ENCODE data around the gene NCOA1.
"Not testable (repeated sequence)": the region's sequence is repeated elsewhere in the genome, so short reads cannot be mapped to it uniquely, and the experiment has no call there.

The NCOA1 gene

DNA sequence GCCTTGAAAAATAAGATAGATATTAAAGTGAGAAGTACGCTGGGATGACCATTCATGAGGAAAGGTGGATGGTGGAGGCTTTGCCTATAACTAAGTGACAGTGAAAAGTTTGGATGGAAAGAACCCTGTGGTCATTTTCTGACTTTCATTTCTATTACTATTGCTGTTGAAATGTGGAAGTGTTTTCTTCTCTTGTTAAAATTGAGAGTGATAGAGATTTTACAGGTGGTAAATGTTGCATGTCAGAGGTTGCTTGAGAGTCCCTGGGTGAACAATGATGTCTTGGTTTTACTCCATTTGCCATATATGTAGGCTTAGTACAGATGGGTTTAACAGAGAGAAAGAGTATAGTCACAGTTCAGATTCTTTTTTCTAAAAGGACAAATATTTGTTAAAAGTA lies 18.4 kb downstream of the NCOA1 start:
- DNase-seq: no peak

DNA sequence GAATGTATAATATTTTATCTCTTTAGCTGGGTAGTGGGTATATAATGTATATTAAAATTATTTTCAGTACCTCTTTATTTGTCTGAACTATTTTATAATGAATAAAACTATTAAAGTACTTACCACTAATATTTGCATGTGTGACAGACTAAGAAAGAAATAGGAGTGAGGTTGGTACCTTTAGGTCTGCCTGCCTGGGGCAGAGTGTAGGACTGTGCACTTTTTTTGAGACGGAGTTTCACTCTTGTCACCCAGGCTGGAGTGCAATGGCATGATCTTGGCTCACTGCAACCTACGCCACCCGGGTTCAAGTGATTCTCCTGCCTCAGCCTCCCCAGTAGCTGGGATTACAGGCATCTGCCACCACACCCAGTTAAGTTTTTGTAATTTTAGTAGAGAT lies 18.8 kb downstream of the NCOA1 start:
- DNase-seq: no peak

DNA sequence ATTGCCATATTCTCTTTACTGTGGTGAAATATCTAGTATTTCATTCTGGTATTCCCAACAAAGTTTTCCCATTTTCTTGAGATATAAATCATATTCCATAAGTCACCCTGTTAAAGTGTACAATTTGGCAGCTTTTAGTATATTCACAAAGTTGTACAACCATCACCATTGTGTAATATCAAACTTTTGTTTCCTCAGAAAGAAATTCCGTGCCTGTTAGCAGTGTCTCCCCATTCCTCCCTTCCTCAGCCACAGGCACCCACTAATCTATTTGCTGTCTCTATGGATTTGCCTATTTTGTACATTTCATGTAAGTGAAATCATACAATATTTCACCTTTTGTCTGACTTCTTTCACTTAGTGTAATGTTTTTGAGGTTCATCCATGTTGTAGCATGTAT lies 19.7 kb downstream of the NCOA1 start:
- no peak for DNase-seq

DNA sequence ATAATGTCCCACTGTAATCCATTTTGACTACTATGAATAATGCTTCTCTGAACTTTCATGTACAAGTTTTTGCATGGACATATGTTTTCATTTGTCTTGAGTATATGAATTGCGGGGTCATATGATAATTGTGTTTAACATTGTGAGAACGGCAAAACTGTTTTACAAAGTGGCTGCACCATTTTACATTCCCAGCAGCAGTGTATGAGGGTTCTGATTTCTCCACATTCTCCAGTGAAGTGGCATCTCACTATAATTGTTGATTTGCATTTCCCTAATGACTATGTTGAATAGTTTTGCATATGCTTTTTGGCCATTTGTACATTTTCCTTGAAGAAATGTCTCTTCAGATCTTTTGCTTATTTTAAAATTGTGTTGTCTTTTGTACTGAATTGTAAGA lies 20.1 kb downstream of the NCOA1 start:
- no peak for DNase-seq

DNA sequence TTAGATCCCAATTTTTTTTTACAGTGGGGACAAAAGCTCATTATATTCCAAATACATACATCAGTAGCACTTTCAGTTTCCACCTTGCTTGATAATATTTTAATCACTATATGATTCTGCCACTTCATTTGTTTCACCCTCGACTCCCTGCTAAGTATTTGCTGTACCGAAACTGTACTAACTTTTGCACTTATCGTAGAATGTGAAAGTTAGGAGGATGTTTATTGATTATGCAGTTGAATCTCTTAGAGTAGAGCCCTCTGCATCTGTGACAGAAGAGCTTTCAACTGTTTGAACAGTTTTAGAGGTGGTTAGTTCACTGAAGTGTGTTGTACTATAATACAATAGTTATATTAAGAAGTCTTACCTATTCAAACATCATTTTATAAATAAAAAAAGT lies 20.8 kb downstream of the NCOA1 start:
- no peak for DNase-seq

DNA sequence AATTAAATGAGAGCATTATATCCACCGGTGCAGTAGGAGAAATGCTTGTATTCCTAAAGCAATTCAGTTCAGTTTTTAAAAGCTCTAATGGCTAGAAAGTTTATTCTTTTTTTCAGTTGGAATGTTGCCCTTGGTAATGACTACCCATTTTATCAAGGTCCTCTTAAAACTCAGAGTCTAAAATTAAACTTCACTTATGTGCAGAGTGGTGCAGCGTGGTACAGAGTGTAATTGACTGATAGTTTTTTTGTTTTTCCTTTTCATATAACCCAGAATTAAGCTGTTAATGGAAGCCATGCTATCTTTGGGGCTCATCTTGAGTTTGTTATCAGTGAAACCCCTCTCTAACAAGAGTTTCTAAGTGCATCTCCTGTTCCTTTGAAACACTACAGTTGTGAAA lies 21.4 kb downstream of the NCOA1 start:
- no peak for DNase-seq

DNA sequence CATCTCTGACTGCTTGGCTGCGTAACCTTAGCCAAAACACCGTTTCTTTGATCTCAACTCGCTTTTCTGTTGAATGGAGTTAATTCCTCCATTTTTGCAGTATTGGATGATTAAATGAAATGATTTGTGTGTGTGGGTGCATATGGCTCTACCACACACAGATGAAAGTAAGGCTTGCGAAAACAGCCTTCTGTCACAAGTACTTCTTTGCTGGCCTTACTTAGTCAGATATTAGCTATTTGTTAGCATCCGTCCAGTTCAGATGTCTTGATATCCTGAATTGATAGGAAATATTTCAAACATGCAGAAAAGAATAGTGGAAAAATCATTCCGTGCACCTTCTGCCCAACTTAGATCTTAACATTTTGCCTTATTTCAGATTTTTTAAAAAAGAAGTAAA lies 21.8 kb downstream of the NCOA1 start:
- no peak for DNase-seq

DNA sequence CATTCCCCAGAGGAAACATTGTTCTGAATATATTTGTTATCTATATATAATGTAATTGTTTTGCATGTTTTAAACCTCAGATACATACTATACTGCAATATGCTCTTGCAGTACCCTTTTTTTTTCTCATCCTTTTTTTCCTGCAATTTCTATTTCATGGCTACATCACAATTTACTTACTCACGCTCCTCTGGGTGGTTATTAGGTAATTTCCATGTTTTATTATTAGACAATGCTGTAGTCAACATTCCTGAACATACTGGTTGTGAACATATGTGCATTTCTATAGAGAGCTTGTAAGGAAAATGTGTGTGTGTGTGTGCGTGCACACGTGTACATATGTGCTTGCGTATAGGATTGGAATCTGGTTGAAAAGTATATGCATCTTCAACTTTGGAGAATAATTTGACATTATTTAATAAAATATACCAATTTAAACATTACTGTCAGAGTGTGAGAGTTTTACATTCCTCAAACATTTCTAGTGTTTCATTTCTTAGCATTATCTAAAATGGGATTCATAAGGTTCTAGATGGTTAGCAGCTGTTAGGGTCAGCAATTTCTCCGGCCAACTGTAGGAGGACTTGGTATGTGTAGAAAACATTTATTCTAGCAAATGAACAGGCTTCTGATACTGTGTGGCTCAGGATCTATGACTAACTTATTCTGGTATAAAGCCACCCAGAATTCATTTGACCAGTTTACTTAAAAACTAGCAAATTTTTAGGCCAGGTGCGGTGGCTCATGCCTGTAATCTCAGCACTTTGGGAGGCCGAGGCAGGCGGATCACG lies 22.4 kb downstream of the NCOA1 start:
- no peak for DNase-seq

DNA sequence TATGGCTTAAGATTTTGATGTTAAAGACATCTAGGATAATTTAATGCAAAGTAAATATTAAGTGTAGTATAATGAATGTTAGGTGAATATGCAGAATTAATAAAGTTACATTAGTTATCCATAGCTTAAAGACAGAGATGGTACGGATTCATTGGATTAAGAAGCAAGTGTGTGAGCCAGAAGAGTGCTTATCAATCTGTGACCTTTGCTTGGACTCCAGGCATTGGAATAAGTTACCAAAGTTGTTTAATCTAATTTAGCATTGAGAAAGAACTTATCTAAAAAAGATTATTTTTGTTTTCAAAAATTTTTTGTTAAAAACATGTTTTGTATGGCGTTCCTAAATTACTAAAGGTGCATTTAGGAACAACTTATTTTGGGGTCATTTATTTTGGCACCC lies 23.8 kb downstream of the NCOA1 start:
- DNase-seq: no peak

DNA sequence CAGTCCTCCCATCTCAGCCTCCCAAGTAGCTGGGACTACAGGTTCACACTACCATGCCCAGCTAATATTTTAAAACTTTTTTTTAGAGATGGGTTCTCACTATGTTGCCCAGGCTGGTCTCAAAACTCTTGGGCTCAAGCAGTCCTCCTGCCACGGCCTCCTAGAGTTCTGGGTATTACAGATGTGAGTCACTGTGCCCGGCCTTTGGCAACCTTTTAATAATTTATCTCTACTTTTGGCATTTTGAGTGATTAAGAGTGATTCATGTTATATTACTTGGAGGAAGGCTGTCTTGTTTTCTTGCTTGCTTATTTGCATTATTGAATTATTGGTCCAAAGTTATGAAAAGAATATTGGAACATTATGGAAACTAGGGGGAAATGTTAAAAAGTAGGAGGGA lies 24.3 kb downstream of the NCOA1 start:
- no peak for DNase-seq

DNA sequence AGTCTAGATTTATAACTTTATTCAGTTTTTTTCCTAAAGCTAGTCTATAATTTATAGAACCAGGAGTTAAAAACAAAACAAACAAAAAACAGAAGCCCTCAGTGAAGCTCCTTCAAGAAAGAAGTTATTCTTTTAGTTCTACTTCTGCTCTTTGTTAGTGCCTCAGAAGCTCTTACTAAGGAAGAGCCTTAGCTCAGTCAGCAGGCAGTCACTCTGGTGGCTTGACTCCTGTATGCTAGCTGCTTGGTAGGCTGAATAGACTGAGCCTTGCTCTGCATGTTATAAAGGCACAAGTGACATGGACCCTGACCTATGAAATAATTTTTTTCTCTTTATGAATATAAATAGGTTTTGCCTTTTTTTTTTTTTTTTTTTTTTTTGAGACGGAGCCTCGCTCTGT lies 24.8 kb downstream of the NCOA1 start:
- no peak for DNase-seq

DNA sequence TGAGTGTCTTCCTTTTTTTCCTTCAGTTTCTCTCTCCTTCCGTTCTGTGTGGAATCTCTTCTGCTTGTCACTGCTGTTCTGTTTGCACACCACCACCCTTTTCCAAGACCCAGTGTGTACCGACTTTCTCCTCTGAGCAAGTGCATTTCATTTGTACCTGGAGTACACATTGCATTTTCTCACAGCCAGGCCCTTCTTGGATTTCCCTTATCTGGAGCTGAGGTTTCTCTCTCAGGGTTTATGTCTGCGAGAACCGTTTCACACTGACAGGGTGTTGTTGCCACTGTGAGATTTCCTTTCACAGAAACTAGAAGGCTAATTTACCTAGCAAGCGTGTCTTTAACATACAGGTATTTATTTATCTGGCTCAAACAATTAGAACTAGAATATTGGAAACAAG lies 26.2 kb downstream of the NCOA1 start:
- no peak for DNase-seq

DNA sequence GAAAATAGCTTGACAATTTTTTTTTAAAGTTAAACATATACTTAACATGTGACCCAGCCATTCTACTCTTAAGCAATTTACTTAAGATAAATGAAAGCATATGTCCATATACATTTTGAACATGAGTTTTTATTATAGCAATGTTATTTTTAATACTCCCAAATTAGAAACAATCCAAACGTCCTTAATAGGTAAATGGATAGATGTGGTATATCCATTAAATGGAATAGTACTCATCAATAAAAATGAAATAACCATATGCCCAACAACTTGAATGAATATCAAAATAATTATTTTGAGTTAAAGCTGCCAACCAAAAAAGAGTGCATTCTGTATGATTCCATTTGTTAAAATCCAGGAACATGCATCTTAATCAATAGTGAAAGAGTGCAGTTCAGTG lies 29.1 kb downstream of the NCOA1 start:
- no peak for DNase-seq

DNA sequence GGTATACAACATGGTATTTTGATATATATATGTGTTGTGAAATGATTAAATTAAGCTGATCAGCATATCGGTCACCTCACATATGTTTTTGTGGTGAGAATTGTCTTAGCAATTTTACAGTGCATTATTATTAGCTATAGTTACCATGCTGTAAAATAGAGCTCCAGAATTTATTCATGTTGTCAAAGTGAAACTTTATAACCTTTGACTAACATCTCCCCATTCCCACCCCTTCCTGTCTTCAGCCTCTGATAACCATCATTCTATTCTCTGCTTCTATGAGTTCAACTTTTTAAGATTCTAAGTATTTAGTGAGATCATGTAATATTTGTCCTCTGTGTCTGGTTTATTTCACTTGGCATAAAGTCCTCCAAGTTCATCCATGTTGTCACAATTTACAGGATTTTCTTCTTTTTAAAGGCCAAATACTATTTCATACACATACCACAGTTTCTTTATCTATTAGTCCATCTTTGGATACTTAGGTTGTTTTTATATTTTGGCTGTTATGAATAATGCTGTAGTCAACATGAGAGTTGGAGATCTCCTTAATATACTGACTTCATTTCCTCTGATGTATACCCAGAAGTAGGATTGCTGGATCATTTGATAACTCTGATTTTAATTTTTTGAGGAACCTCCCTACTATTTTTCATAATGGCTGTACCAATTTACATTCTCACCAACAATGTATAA lies 30.3 kb downstream of the NCOA1 start:
- no peak for DNase-seq

DNA sequence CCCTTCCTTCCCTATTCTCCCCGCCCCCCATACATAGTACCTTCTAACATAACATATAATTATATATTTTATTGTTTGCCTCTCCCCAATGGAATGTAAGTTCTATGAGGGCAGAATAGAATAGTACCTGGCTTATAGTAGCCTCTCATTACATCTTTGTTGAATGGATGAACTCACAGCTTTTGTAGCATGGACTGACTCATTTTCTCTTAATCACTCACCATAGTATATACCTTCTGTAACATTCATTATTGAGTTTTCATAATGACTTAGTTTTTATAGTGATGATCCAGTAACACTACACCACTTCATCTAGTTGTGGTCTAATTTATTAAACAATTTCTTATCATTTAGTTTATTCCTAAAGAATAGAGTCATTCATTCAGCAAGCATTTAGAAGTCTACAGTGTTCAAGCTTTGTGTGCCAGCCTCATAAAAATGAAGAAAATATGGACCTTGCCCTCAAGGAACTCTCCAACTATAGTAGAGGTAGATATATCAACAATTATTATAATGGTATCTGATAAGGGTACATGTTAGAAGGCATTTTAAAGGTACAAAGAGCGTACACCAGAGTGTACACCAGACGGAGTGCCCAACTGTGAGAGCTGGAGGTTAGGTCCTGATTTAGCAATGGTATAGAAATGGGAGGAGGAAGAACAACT lies 31.1 kb downstream of the NCOA1 start:
- DNase-seq: no peak

DNA sequence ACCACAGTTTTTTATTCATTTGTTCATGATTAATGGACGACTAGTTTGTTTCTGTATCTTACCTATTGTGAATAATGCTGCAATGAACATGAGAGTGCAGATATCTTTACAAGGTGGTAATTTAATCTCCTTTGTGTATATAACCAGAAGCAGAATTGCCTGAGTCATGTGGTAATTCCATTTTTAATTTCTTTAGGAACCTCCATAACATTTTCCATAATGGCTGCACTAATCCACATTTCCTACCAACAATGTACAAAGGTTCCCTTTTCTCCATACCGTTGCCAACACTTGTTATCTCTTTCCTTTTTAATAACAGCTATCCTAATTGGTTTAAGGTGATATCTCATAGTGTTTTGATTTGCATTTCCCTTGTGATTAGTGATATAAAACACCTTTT lies 36.5 kb downstream of the NCOA1 start:
- DNase-seq: no peak

DNA sequence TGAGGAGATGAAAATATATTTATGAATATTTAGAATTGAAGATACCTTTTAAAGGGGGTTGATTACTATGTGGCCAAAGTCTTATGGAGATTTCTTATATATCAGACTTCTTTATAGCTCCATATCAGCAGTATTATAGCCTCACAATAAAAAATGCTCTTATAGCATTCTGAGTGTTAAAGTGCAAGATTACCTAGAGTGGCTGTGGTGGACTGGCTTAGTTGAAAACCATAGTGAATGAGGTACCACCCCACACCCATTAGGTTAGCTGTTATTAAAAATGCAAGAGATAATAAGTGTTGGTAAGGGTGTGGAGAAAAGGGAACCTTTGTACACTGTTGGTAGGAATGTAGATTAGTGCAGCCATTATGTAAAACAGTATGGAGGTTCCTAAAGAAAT lies 39.7 kb downstream of the NCOA1 start:
- no peak for DNase-seq

DNA sequence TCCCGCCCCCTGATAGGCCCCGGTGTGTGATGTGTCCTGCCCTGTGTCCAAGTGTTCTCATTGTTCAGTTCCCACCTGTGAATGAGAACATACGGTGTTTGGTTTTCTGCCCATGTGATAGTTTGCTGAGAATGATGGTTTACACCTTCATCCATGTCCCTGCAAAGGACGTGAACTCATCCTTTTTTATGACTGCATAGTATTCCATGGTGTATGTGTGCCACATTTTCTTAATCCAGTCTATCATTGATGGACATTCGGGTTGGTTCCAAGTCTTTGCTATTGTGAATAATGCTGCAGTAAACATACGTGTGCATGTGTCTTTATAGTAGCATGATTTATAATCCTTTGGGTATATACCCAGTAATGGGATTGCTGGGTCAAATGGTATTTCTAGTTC lies 40.6 kb downstream of the NCOA1 start:
- not testable (repeated sequence) for DNase-seq

DNA sequence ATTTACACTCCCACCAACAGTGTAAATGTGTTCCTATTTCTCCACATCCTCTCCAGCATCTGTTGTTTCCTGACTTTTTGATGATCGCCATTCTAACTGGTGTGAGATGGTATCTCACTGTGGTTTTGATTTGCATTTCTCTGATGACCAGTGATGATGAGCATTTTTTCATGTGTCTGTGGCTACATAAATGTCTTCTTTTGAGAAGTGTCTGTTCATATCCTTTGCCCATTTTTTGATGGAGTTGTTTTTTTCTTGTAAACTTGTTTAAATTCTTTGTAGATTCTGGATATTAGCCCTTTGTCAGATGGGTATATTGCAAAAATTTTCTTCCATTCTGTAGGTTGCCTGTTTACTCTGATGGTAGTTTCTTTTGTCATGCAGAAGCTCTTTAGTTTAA lies 41.0 kb downstream of the NCOA1 start:
- not testable (repeated sequence) for DNase-seq

DNA sequence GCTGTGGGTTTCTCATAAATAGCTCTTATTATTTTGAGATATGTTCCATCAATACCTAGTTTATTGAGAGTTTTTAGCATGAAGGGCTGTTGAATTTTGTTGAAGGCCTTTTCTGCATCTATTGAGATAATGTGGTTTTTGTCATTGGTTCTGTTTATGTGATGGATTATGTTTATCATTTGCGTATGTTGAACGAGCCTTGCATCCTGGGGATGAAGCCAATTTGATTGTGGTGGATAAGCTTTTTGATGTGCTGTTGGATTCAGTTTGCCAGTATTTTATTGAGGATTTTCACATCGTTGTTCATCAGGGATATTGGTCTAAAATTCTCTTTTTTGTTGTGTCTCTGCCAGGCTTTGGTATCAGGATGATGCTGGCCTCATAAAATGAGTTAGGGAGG lies 42.5 kb downstream of the NCOA1 start:
- DNase-seq: not testable (repeated sequence)

DNA sequence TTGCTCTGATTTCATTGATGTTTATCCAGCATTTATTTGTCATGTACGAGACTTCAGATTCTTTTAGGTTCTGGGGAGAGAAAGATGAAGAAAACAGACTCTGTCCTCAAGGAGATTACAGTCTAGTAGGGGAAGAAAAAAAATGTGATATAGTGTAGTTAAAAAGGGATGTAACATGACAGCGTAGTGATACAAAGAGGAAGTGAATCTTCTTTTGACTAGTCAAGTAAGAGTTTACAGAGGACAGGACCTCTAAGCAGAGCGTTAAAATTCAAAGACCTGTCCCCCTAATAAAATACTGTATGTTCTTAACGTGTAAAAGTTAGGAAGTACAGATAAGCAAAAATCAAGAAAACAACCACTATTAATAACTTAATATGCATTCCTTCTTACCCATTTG lies 47.7 kb downstream of the NCOA1 start:
- no peak for DNase-seq

DNA sequence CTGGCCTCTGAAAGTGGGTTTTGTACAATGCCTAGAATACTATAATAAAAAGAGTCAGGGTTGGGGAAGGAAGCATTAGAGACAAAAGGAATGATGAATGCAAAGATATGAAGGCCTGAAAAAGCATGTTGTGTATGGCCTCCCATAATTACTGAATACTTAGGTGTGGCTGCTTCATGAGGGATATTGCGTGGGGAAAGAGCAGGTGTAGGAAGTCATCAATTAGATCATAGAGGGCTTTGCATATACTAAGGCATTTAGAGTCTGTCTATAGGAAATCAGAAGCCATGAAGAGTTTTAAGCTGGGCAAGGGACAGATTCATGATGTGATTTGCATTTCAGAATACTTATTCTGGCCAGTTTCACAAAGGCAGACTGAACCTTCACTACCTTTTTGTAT lies 48.2 kb downstream of the NCOA1 start:
- DNase-seq: no peak

DNA sequence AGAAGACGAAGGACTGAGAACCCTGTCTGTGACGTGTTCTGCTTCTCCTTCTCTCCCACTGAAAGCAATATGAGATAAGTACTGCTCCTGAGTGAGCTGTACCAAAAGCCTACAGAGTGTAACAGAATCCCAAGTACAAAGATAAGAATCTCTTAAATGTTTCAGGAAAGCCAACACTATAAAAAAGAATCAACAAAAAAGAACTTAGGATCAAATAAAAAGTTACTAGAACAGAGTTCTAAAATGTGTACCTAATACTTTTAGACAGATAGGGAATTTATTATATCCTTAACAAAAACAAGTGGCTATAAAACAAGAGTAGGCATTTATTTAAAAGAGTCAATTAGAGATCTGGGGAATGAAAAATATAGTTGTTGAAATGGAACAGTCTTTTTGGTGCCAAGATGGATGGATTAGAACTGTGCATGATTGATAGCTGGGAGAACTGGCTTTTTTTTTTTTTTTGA lies 49.0 kb downstream of the NCOA1 start:
- DNase-seq: no peak

DNA sequence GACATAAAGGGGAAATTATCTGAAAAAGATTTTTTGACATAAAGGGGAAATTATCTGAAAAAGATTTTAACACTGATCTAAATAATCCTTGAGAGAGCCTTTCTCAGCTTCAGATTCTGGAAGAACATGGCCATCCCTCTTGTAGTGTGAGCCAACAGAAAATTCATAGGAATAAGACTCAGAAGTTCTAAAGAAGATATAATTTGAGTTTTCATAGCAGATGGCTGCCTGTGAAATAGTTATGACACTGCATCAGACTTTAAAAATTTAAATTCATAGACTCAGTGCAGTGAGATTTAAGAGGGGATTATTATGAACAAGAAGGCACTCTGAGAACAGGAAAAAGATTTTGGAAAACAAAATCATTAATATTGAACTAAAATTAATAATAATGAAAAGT lies 50.6 kb downstream of the NCOA1 start:
- DNase-seq: no peak
